HG03025 (cell line): ENCODE results near the gene EGFLAM.

Experiments
- ATAC-seq: cut with Tn5 transposase; IDR thresholded peaks from one replicate; pipeline ENCODE4 v1.9.1; 2021; ENCODE audit warnings: mild to moderate bottlenecking, moderate library complexity; ENCODE audit not compliant: unreplicated experiment, low FRiP score

EGFLAM gene

GRCh38 chr5:38370358-38371100 is 112.2 kb downstream of the EGFLAM start:
- ATAC-seq = no peak

- ATAC-seq = no peak
These were observed 113.2 kb downstream of the EGFLAM start for GRCh38 chr5:38371596-38371995.

GRCh38 chr5:38373743-38374142 is 115.4 kb downstream of the EGFLAM start:
- no peak for ATAC-seq

GRCh38 chr5:38375423-38375822 is 117.1 kb downstream of the EGFLAM start:
- ATAC-seq = no peak

- ATAC-seq = no peak
These were observed 118.0 kb downstream of the EGFLAM start for GRCh38 chr5:38376404-38376803.

GRCh38 chr5:38378579-38378978 is 120.2 kb downstream of the EGFLAM start:
- ATAC-seq = no peak

GRCh38 chr5:38379350-38379937 is 121.1 kb downstream of the EGFLAM start:
- ATAC-seq = no peak

- no peak for ATAC-seq
These were observed 122.2 kb downstream of the EGFLAM start for GRCh38 chr5:38380537-38380936.

- no peak for ATAC-seq
These were observed 123.0 kb downstream of the EGFLAM start for GRCh38 chr5:38381361-38381760.

GRCh38 chr5:38382898-38383297 is 124.5 kb downstream of the EGFLAM start:
- peak; percentile 93 for ATAC-seq

GRCh38 chr5:38383701-38384100 is 125.3 kb downstream of the EGFLAM start:
- ATAC-seq = no peak

GRCh38 chr5:38384396-38384795 is 126.0 kb downstream of the EGFLAM start:
- no peak for ATAC-seq

GRCh38 chr5:38387161-38387560 is 128.8 kb downstream of the EGFLAM start:
- no peak for ATAC-seq

- ATAC-seq = no peak
These were observed 135.3 kb downstream of the EGFLAM start for GRCh38 chr5:38393636-38394035.

GRCh38 chr5:38396766-38397165 is 138.4 kb downstream of the EGFLAM start:
- ATAC-seq = no peak

GRCh38 chr5:38400365-38400764 is 142.0 kb downstream of the EGFLAM start:
- no peak for ATAC-seq

- no peak for ATAC-seq
These were observed 142.8 kb downstream of the EGFLAM start for GRCh38 chr5:38401145-38401544.

- no peak for ATAC-seq
These were observed 145.0 kb downstream of the EGFLAM start for GRCh38 chr5:38403406-38403805.

- ATAC-seq = no peak
These were observed 145.7 kb downstream of the EGFLAM start for GRCh38 chr5:38403877-38404635.

- no peak for ATAC-seq
These were observed 146.4 kb downstream of the EGFLAM start for GRCh38 chr5:38404667-38405276.
